Esophagus (tissue), 2 donors: ENCODE measurements around the gene VSTM4. TPM values are rescaled to one million over a fixed set of nuclear protein-coding genes. Genes with fewer than 3 reads are reported as not detected.

ENCODE experiments used
- H3K27ac ChIP-seq, 2 donors: one replicate each; pipeline ENCODE4 v1.5.1; 2013; ENCODE audit warnings: low read depth in 2 of 2, mild to moderate bottlenecking in 2 of 2, inconsistent platforms in 1 of 2, low read length in 1 of 2, moderate library complexity in 1 of 2
- H3K27me3 ChIP-seq, 2 donors: one replicate each; pipeline ENCODE4 v1.6.1; 2013; ENCODE audit warnings: low read length in 2 of 2, control low read depth in 1 of 2, mild to moderate bottlenecking in 1 of 2; ENCODE audit not compliant: insufficient read depth in 2 of 2, control insufficient read depth in 1 of 2
- H3K36me3 ChIP-seq, 2 donors: one replicate each; pipeline ENCODE4 v1.6.1; 2013; ENCODE audit warnings: low read length in 1 of 2; ENCODE audit not compliant: control insufficient read depth in 2 of 2, insufficient read depth in 2 of 2
- H3K4me1 ChIP-seq, 2 donors: one replicate each; pipeline ENCODE4 v1.6.1; 2013; ENCODE audit warnings: low read length in 1 of 2; ENCODE audit not compliant: control insufficient read depth in 2 of 2, insufficient read depth in 2 of 2
- H3K4me3 ChIP-seq, 2 donors: one replicate each; pipeline ENCODE4 v1.5.1; 2013; ENCODE audit warnings: low read length in 2 of 2, mild to moderate bottlenecking in 2 of 2, low read depth in 1 of 2, moderate library complexity in 1 of 2
- H3K9me3 ChIP-seq, 2 donors: one replicate each; pipeline ENCODE4 v1.6.1; 2013; ENCODE audit warnings: mild to moderate bottlenecking in 2 of 2, low read depth in 1 of 2, low read length in 1 of 2, moderate library complexity in 1 of 2; ENCODE audit not compliant: control insufficient read depth in 2 of 2, insufficient read depth in 1 of 2
- WGBS, 2 donors: extraction: QIAGEN DNeasy Blood & Tissue Kit; methylation state at CpG; one replicate each; pipeline ENCODE4 v1.1.7; 2013; 5-methylcytosine and 5-hydroxymethylcytosine counted together
- polyA plus RNA-seq, 2 donors: library from polyadenylated mRNA; stranded (reverse); fragments of 200-250 nt; gene quantifications; one replicate each; pipeline ENCODE4 v1.2.3, GENCODE V29; 2013
- donor health status: healthy with polysubstance abuse.
- donor health status: Bipolar disorder and iron deficiency.

VSTM4 gene
- polyA plus RNA-seq, 2 donors = 0.31 to 1.2 TPM

DNA sequence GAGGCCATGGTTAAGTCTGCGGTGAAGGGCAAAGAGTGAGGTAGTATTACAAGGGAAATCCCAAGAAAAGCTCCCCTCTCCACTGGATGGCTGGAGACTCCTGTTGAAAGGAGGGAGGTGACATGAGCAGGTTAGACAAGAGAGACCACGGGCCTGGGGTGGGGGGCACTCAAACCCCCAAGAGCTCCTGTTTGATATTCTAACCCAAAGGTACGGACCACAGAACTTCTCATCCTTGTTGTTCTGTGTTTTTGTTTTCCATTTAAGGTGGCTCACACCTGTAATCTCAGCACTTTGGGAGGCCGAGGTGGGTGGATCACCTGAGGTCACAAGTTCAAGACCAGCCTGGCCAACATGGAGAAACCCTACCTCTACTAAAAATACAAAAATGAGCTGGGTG lies 11.6 kb downstream of the VSTM4 start:
- no peak overlapping the region for H3K4me3 ChIP-seq
- no peaks in the 10 kb centered on the region for H3K9me3 ChIP-seq
- H3K27me3 ChIP-seq = no peaks in the 10 kb centered on the region
- 88 to 90% methylated on average over 4 of the region's 4 CpGs for WGBS, 2 donors
- H3K4me1 ChIP-seq = peaks cover 5 to 7% of the 10 kb centered on the region in 2 donors
- H3K36me3 ChIP-seq = no peaks in the 10 kb centered on the region
- no peak overlapping the region for H3K27ac ChIP-seq

GRCh38 chr10:49099046-49099445 lies 16.3 kb downstream of the VSTM4 start:
- Histone ChIP-seq H3K4me1 (peaks cover 0 to 4% of the 10 kb centered on the region in 2 donors), H3K27ac (no peak overlapping the region), H3K9me3 (no peaks in the 10 kb centered on the region), H3K4me3 (no peak overlapping the region), H3K36me3 (peaks cover 0 to 3% of the 10 kb centered on the region in 2 donors), H3K27me3 (no peaks in the 10 kb centered on the region)
- 78 to 89% methylated on average over 8 of the region's 8 CpGs for WGBS, 2 donors

- Histone ChIP-seq H3K27ac (no peak overlapping the region), H3K4me1 (peaks cover 0 to 4% of the 10 kb centered on the region in 2 donors), H3K9me3 (no peaks in the 10 kb centered on the region), H3K27me3 (no peaks in the 10 kb centered on the region), H3K4me3 (no peak overlapping the region), H3K36me3 (peaks cover 0 to 3% of the 10 kb centered on the region in 2 donors)
- WGBS, 2 donors = 86 to 87% methylated on average over 8 of the region's 8 CpGs
Measured at GRCh38 chr10:49096890-49097445, 18.4 kb downstream of the VSTM4 start.

- no peaks in the 10 kb centered on the region for H3K9me3 ChIP-seq
- peaks cover 0 to 4% of the 10 kb centered on the region in 2 donors for H3K4me1 ChIP-seq
- H3K27me3 ChIP-seq = no peaks in the 10 kb centered on the region
- peaks cover 0 to 3% of the 10 kb centered on the region in 2 donors for H3K36me3 ChIP-seq
- H3K27ac ChIP-seq = no peak overlapping the region
- WGBS, 2 donors = 65 to 75% methylated on average over 4 of the region's 4 CpGs
- H3K4me3 ChIP-seq = no peak overlapping the region
Measured at GRCh38 chr10:49094646-49095045, 20.7 kb downstream of the VSTM4 start.

GRCh38 chr10:49093922-49094321 lies 21.4 kb downstream of the VSTM4 start:
- H3K27me3 ChIP-seq = no peaks in the 10 kb centered on the region

GRCh38 chr10:49092477-49092876 lies 22.8 kb downstream of the VSTM4 start:
- H3K4me1 ChIP-seq = peaks cover 2 to 4% of the 10 kb centered on the region in 2 donors
- H3K27me3 ChIP-seq = no peaks in the 10 kb centered on the region
- H3K9me3 ChIP-seq = no peaks in the 10 kb centered on the region
- whole genome bisulfite sequencing, 2 donors = 90 to 91% methylated on average over 11 of the region's 11 CpGs
- H3K4me3 ChIP-seq = no peak overlapping the region
- no peaks in the 10 kb centered on the region for H3K36me3 ChIP-seq
- H3K27ac ChIP-seq = no peak overlapping the region

More at GRCh38 chr10:49093922-49094321, 21.4 kb downstream of the VSTM4 start:
- Histone ChIP-seq H3K4me1 (peaks cover 2 to 4% of the 10 kb centered on the region in 2 donors), H3K4me3 (no peak overlapping the region), H3K27ac (no peak overlapping the region), H3K9me3 (no peaks in the 10 kb centered on the region), H3K36me3 (peaks cover 0 to 3% of the 10 kb centered on the region in 2 donors)
- WGBS, 2 donors = 93 to 97% methylated on average over 10 of the region's 10 CpGs

- 84 to 92% methylated on average over 13 of the region's 13 CpGs for WGBS, 2 donors
- no peak overlapping the region for H3K4me3 ChIP-seq
- H3K9me3 ChIP-seq = no peaks in the 10 kb centered on the region
- H3K4me1 ChIP-seq = peaks cover 2 to 4% of the 10 kb centered on the region in 2 donors
- no peaks in the 10 kb centered on the region for H3K36me3 ChIP-seq
- H3K27me3 ChIP-seq = no peaks in the 10 kb centered on the region
- no peak overlapping the region for H3K27ac ChIP-seq
Measured at GRCh38 chr10:49091450-49092210, 23.7 kb downstream of the VSTM4 start.

DNA sequence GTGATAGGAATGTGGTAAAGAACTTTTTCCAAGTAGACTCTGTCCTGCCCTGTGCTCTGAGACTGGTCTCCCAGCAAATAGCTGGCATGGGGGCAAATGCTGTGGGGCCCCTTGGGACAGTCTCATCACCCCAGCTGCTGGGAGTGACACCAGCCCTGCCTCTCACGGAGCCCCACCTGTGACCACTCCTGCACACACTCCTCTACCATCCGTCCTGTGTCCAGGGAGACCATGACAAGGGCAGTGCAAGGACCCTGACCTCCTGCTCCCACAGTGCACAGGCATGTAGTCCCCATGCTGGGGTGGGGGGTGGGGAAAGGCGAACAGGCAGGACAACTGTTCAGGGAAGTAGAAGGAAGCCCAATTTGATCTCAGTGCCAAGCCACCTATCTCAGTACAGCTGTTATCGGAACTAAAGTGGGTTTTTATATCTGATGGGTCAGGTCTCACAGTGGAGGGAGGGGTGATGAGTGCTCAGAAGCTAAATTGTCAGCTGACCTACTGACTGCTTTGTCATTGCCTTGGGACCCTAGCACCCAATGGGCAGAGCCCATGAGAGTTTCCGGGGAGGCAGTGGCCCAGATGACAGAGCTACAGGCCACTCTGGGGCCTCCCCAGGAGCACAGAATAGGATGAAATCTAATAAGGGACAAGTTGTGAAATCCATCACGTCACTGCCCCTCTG lies 24.5 kb downstream of the VSTM4 start:
- no peaks in the 10 kb centered on the region for H3K9me3 ChIP-seq
- peaks cover 2 to 4% of the 10 kb centered on the region in 2 donors for H3K4me1 ChIP-seq
- no peak overlapping the region for H3K4me3 ChIP-seq
- no peak overlapping the region for H3K27ac ChIP-seq
- 87% methylated on average over 6 of the region's 6 CpGs for WGBS, 2 donors
- H3K27me3 ChIP-seq = no peaks in the 10 kb centered on the region
- H3K36me3 ChIP-seq = no peaks in the 10 kb centered on the region

DNA sequence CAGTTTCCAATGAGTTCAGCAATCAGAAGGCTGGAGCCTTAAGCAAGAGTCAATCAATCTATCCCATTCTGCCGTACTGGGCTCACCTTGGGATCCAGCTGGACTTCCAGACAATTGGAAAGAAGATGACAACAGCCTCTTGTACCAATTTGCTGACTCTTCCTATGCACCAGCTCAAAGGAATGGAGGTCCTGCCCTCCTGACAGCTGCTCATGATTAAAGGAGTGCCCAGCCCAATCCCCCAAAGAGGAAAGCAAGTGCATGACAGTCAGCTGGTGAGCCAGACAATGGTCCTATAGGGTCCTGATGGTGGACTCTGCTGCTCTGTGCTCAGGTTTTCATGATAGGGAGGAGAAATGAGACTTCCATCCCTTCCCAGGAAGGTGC lies 25.1 kb downstream of the VSTM4 start:
- WGBS, 2 donors = 44 to 58% methylated on average over 1 of the region's 1 CpG
- peaks cover 2 to 4% of the 10 kb centered on the region in 2 donors for H3K4me1 ChIP-seq
- H3K36me3 ChIP-seq = no peaks in the 10 kb centered on the region
- no peak overlapping the region for H3K4me3 ChIP-seq
- no peak overlapping the region for H3K27ac ChIP-seq
- no peaks in the 10 kb centered on the region for H3K27me3 ChIP-seq
- no peaks in the 10 kb centered on the region for H3K9me3 ChIP-seq
